Measurements from ENCODE around the gene PPM1E.

PPM1E gene

DNA sequence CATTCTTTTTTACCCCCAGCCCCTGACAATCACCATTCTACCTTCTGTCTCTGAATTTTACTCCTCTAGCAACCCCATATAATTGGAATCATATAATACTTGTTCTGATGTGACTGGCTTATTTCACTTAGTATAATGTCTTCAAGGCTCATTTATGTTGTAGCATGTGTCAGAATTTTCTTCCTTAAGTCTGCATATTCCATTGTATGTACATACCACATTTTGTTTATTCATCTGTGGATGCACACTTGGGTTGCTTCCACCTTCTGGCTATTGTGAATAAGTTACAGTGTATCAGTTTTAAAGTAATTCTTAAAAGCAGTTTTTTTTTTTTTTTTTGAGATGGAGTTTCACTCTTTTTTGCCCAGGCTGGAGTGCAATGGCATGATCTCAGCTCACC is 24.7 kb upstream of the PPM1E start:
- H3K9me3 ChIP-seq (ENCODE audit: insufficient read depth, low read depth, low read length): no peaks in the 10 kb centered on the region
- H3K36me3 ChIP-seq (ENCODE audit: insufficient read depth, low read length): peaks cover 9% of the 10 kb centered on the region; the same call in 1 of the 2 replicates
- TF ChIP-seq EZH2phosphoT487 (IDR thresholded peaks at IDR 0.05; ENCODE audit: borderline replicate concordance): no peak

DNA sequence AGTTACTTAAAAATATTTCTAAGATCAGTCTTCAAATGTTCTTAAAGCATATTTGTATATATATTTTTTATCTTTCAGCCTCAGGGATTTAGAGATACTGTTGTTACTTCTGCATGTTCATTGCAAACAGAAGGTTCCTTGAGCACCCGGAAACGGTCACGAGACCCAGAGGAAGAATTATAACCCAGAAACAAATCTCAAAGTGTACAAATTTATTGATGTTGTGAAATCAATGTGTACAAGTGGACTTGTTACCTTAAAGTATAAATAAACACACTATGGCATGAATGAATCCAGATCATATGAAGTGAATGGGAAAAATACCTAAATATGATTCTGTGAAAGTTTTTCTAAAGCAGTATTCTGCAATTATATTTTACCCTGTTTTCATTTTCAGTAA is 21.6 kb upstream of the PPM1E start:
- H3K4me2 ChIP-seq (ENCODE audit: low read depth, low read length, poor library complexity, severe bottlenecking): no peak overlapping the region
- H4K20me1 ChIP-seq (ENCODE audit: insufficient read depth, low read length, poor library complexity, severe bottlenecking): no peaks in the 10 kb centered on the region
- H3K4me3 ChIP-seq (ENCODE audit: low read length, poor library complexity, severe bottlenecking): no peak overlapping the region
- H3K27me3 ChIP-seq (ENCODE audit: insufficient read depth, low read length, poor library complexity, severe bottlenecking): no peaks in the 10 kb centered on the region
- peaks cover 9% of the 10 kb centered on the region; the same call in 1 of the 2 replicates for H3K36me3 ChIP-seq (ENCODE audit: insufficient read depth, low read length)
- H2AFZ ChIP-seq (ENCODE audit: low read length): no peak overlapping the region
- TF ChIP-seq, protein P1, sequence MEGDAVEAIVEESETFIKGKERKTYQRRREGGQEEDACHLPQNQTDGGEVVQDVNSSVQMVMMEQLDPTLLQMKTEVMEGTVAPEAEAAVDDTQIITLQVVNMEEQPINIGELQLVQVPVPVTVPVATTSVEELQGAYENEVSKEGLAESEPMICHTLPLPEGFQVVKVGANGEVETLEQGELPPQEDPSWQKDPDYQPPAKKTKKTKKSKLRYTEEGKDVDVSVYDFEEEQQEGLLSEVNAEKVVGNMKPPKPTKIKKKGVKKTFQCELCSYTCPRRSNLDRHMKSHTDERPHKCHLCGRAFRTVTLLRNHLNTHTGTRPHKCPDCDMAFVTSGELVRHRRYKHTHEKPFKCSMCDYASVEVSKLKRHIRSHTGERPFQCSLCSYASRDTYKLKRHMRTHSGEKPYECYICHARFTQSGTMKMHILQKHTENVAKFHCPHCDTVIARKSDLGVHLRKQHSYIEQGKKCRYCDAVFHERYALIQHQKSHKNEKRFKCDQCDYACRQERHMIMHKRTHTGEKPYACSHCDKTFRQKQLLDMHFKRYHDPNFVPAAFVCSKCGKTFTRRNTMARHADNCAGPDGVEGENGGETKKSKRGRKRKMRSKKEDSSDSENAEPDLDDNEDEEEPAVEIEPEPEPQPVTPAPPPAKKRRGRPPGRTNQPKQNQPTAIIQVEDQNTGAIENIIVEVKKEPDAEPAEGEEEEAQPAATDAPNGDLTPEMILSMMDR (conservative IDR thresholded peaks at IDR 0.05; ENCODE audit: low read length): no peak
- TF ChIP-seq EZH2phosphoT487 (IDR thresholded peaks at IDR 0.05; ENCODE audit: borderline replicate concordance): no peak
- no peaks in the 10 kb centered on the region for H3K79me2 ChIP-seq (ENCODE audit: insufficient read depth, low read length)
- H3K9me3 ChIP-seq (ENCODE audit: insufficient read depth, low read depth, low read length): no peaks in the 10 kb centered on the region
- no peak overlapping the region for H3K9ac ChIP-seq (ENCODE audit: low read depth, low read length, poor library complexity, severe bottlenecking)
- H3K9me2 ChIP-seq (replicated peaks; ENCODE audit: low read depth, low read length): no peaks in the 10 kb centered on the region
- no peaks in the 10 kb centered on the region for H3F3A ChIP-seq (ENCODE audit: low read depth)
- no peaks in the 10 kb centered on the region for H3K4me1 ChIP-seq (ENCODE audit: insufficient read depth, low read length, poor library complexity, severe bottlenecking)

More for the DNA sequence above, 24.7 kb upstream of the PPM1E start:
- no peaks in the 10 kb centered on the region for H3F3A ChIP-seq (ENCODE audit: low read depth)
- H3K9me2 ChIP-seq (replicated peaks; ENCODE audit: low read depth, low read length): no peaks in the 10 kb centered on the region
- no peaks in the 10 kb centered on the region for H3K79me2 ChIP-seq (ENCODE audit: insufficient read depth, low read length)
- no peaks in the 10 kb centered on the region for H3K4me1 ChIP-seq (ENCODE audit: insufficient read depth, low read length, poor library complexity, severe bottlenecking)
- no peaks in the 10 kb centered on the region for H4K20me1 ChIP-seq (ENCODE audit: insufficient read depth, low read length, poor library complexity, severe bottlenecking)
- no peak overlapping the region for H3K4me2 ChIP-seq (ENCODE audit: low read depth, low read length, poor library complexity, severe bottlenecking)
- H3K27me3 ChIP-seq (ENCODE audit: insufficient read depth, low read length, poor library complexity, severe bottlenecking): no peaks in the 10 kb centered on the region
- no peak overlapping the region for H3K9ac ChIP-seq (ENCODE audit: low read depth, low read length, poor library complexity, severe bottlenecking)
- H3K4me3 ChIP-seq (ENCODE audit: low read length, poor library complexity, severe bottlenecking): no peak overlapping the region
- no peak overlapping the region for H2AFZ ChIP-seq (ENCODE audit: low read length)

DNA sequence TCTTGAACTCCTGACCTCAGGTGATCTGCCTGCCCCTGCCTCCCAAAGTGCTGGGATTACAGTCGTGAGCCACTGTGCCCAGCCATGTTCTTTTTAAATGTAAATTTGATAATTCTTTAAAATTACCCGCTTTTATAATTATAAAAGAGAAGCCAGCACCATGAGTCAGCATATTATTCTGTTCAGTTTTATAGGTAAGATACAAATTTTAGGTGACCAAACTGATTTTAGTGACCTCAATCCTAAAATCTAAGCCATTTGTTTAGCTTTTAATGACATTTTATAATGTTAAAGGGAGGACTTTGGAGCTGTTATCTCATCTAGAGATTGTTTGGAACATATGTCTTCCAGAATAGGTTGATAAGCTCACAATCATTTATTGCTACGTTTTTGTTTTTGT is 20.8 kb upstream of the PPM1E start:
- no peaks in the 10 kb centered on the region for H3K27me3 ChIP-seq (ENCODE audit: insufficient read depth, low read length, poor library complexity, severe bottlenecking)
- no peaks in the 10 kb centered on the region for H3F3A ChIP-seq (ENCODE audit: low read depth)
- H4K20me1 ChIP-seq (ENCODE audit: insufficient read depth, low read length, poor library complexity, severe bottlenecking): no peaks in the 10 kb centered on the region
- H2AFZ ChIP-seq (ENCODE audit: low read length): no peak overlapping the region
- no peaks in the 10 kb centered on the region for H3K4me1 ChIP-seq (ENCODE audit: insufficient read depth, low read length, poor library complexity, severe bottlenecking)
- H3K79me2 ChIP-seq (ENCODE audit: insufficient read depth, low read length): no peaks in the 10 kb centered on the region
- H3K4me2 ChIP-seq (ENCODE audit: low read depth, low read length, poor library complexity, severe bottlenecking): no peak overlapping the region
- no peak overlapping the region for H3K4me3 ChIP-seq (ENCODE audit: low read length, poor library complexity, severe bottlenecking)
- TF ChIP-seq, protein P1 (conservative IDR thresholded peaks at IDR 0.05; ENCODE audit: low read length): no peak
- TF ChIP-seq EZH2phosphoT487 (IDR thresholded peaks at IDR 0.05; ENCODE audit: borderline replicate concordance): no peak
- H3K9me3 ChIP-seq (ENCODE audit: insufficient read depth, low read depth, low read length): no peaks in the 10 kb centered on the region
- no peaks in the 10 kb centered on the region for H3K9me2 ChIP-seq (replicated peaks; ENCODE audit: low read depth, low read length)
- H3K36me3 ChIP-seq (ENCODE audit: insufficient read depth, low read length): peaks cover 9% of the 10 kb centered on the region; the same call in 1 of the 2 replicates
- no peak overlapping the region for H3K9ac ChIP-seq (ENCODE audit: low read depth, low read length, poor library complexity, severe bottlenecking)

DNA sequence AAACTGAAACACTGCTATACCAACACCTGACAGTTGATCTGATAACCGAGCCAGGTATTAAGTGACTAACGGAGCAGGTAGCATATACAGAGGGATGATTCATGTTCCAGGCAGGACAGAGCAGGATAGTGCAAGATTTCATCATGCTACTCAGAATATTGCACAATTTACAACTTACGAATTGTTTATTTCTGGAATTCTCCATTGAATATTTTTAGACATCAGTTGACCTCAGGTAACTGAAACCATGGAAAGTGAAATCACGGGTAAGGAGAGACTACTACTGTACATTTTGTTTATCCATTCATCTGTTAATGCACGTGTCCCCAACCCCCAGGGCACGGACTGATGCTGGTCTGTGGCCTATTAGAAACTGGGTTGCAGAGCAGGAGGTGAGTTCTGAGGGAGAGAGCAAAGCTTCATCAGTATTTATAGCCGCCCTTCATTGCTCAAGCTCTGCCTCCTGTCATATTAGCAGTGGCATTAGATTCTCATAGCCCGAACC is 14.5 kb upstream of the PPM1E start:
- no peaks in the 10 kb centered on the region for H3K9me2 ChIP-seq (replicated peaks; ENCODE audit: low read depth, low read length)
- TF ChIP-seq EZH2phosphoT487 (IDR thresholded peaks at IDR 0.05; ENCODE audit: borderline replicate concordance): no peak
- TF ChIP-seq, protein P1 (conservative IDR thresholded peaks at IDR 0.05; ENCODE audit: low read length): no peak
- H3K4me3 ChIP-seq (ENCODE audit: low read length, poor library complexity, severe bottlenecking): no peak overlapping the region
- H3K36me3 ChIP-seq (ENCODE audit: insufficient read depth, low read length): no peaks in the 10 kb centered on the region
- no peaks in the 10 kb centered on the region for H3K79me2 ChIP-seq (ENCODE audit: insufficient read depth, low read length)
- H3K9me3 ChIP-seq (ENCODE audit: insufficient read depth, low read depth, low read length): no peaks in the 10 kb centered on the region
- no peak overlapping the region for H3K4me2 ChIP-seq (ENCODE audit: low read depth, low read length, poor library complexity, severe bottlenecking)
- H3F3A ChIP-seq (ENCODE audit: low read depth): no peaks in the 10 kb centered on the region
- H3K27me3 ChIP-seq (ENCODE audit: insufficient read depth, low read length, poor library complexity, severe bottlenecking): no peaks in the 10 kb centered on the region
- H3K4me1 ChIP-seq (ENCODE audit: insufficient read depth, low read length, poor library complexity, severe bottlenecking): no peaks in the 10 kb centered on the region
- H4K20me1 ChIP-seq (ENCODE audit: insufficient read depth, low read length, poor library complexity, severe bottlenecking): no peaks in the 10 kb centered on the region
- H3K9ac ChIP-seq (ENCODE audit: low read depth, low read length, poor library complexity, severe bottlenecking): no peak overlapping the region
- H2AFZ ChIP-seq (ENCODE audit: low read length): no peak overlapping the region

Data from Loucy (cell line).